IMR-90 (cell line): Measurements from ENCODE around the gene PIK3R5. TPM values are rescaled to one million over a fixed set of nuclear protein-coding genes. Genes with fewer than 3 reads are reported as not detected.

Source experiments
- ATAC-seq: fragments of 200-7000 bp; cut with Tn5 transposase; 2 replicates; pipeline ENCODE4 v1.9.1; 2020; ENCODE audit warnings: low read depth, mild to moderate bottlenecking, moderate library complexity
- BruUV-seq: library from RNA; stranded (reverse); fragments of 400-500 nt; replicated peaks from 2 replicates; lab custom pipeline; 2021; lab: Mats Ljungman, UMichigan
- CTCF ChIA-PET: fragments of 300-600 bp; formaldehyde crosslinking; extraction: SDS; loops from one replicate; lab custom pipeline; 2021; ENCODE audit warnings: antibody characterized with exemption; lab: Yijun Ruan, JAX
- POLR2A ChIA-PET: fragments of 300-600 bp; sonication (Branson Sonifier 250); formaldehyde crosslinking; loops from one replicate; lab custom pipeline; 2022; ENCODE audit warnings: antibody characterized with exemption; ENCODE audit not compliant: unreplicated experiment; lab: Charles Lee
- DNase-seq: peaks from one replicate; pipeline ENCODE4 v3.0.0; 2013
- H2AFZ ChIP-seq: replicated peaks from 2 replicates; pipeline ENCODE3; 2013; ENCODE audit warnings: low read length, mild to moderate bottlenecking; ENCODE audit not compliant: poor library complexity
- H2AK5ac ChIP-seq: 2 replicates; pipeline ENCODE4 v1.6.1; 2013; ENCODE audit warnings: low read depth, low read length, inconsistent platforms
- H2AK9ac ChIP-seq: replicated peaks from 2 replicates; pipeline ENCODE3; 2013; ENCODE audit warnings: mild to moderate bottlenecking, low read depth, low read length, moderate library complexity; ENCODE audit not compliant: poor library complexity
- H2BK120ac ChIP-seq: 2 replicates; pipeline ENCODE4 v1.6.1; 2013; ENCODE audit warnings: low read depth, low read length, inconsistent platforms
- H2BK15ac ChIP-seq: 3 replicates; pipeline ENCODE4 v1.6.1; 2013; ENCODE audit warnings: low read depth, low read length, inconsistent platforms
- H2BK20ac ChIP-seq: 2 replicates; pipeline ENCODE4 v1.6.1; 2013; ENCODE audit warnings: low read depth, mild to moderate bottlenecking, inconsistent platforms, low read length, moderate library complexity
- H2BK5ac ChIP-seq: 2 replicates; pipeline ENCODE4 v1.6.1; 2013; ENCODE audit warnings: mild to moderate bottlenecking, low read depth, low read length, inconsistent platforms; ENCODE audit not compliant: poor library complexity, severe bottlenecking
- H3K14ac ChIP-seq: replicated peaks from 2 replicates; pipeline ENCODE4 v1.6.1; 2013; ENCODE audit warnings: low read depth, low read length, inconsistent platforms
- H3K18ac ChIP-seq: 2 replicates; pipeline ENCODE4 v1.6.1; 2013; ENCODE audit warnings: low read depth, low read length, control low read depth
- H3K23ac ChIP-seq: 2 replicates; pipeline ENCODE4 v1.6.1; 2013; ENCODE audit warnings: low read depth, low read length, inconsistent platforms
- H3K27ac ChIP-seq: 2 replicates; pipeline ENCODE4 v1.5.1; 2013; ENCODE audit warnings: mild to moderate bottlenecking, control low read depth, low read length; ENCODE audit not compliant: insufficient read depth
- H3K27me3 ChIP-seq: 2 replicates; pipeline ENCODE4 v1.6.1; 2013; ENCODE audit warnings: low read length; ENCODE audit not compliant: control insufficient read depth, insufficient read depth
- H3K36me3 ChIP-seq: 2 replicates; pipeline ENCODE4 v1.6.1; 2013; ENCODE audit warnings: low read length, mixed read lengths; ENCODE audit not compliant: control insufficient read depth, insufficient read depth
- H3K4ac ChIP-seq: 2 replicates; pipeline ENCODE4 v1.6.1; 2013; ENCODE audit warnings: low read depth, low read length, inconsistent platforms
- H3K4me1 ChIP-seq: 2 replicates; pipeline ENCODE4 v1.6.1; 2013; ENCODE audit warnings: low read length, mixed read lengths; ENCODE audit not compliant: control insufficient read depth, insufficient read depth
- H3K4me2 ChIP-seq: 2 replicates; pipeline ENCODE4 v1.6.1; 2013; ENCODE audit warnings: low read depth, mild to moderate bottlenecking, control low read depth, low read length, moderate library complexity
- H3K4me3 ChIP-seq: 2 replicates; pipeline ENCODE4 v1.5.1; 2013; ENCODE audit warnings: low read depth, mild to moderate bottlenecking, control low read depth, low read length, moderate library complexity; ENCODE audit not compliant: insufficient read depth
- H3K56ac ChIP-seq: 2 replicates; pipeline ENCODE4 v1.6.1; 2013; ENCODE audit warnings: low read length, inconsistent platforms; ENCODE audit not compliant: insufficient read depth; ENCODE audit errors: extremely low read depth
- H3K79me1 ChIP-seq, 2 experiments: 2 replicates each; pipeline ENCODE4 v1.6.1; 2013; ENCODE audit warnings: low read length in 2 of 2, inconsistent platforms in 1 of 2, low read depth in 1 of 2
- H3K9ac ChIP-seq: 2 replicates; pipeline ENCODE4 v1.6.1; 2013; ENCODE audit warnings: low read depth, low read length, control low read depth
- H3K9me1 ChIP-seq: 2 replicates; pipeline ENCODE4 v1.6.1; 2013; ENCODE audit warnings: low read length, inconsistent platforms; ENCODE audit not compliant: insufficient read depth
- H3K9me3 ChIP-seq: 2 replicates; pipeline ENCODE4 v1.6.1; 2013; ENCODE audit warnings: low read length; ENCODE audit not compliant: control insufficient read depth, insufficient read depth
- H4K20me1 ChIP-seq: 2 replicates; pipeline ENCODE4 v1.6.1; 2013; ENCODE audit warnings: low read length, inconsistent platforms; ENCODE audit not compliant: insufficient read depth
- H4K5ac ChIP-seq: 2 replicates; pipeline ENCODE4 v1.6.1; 2013; ENCODE audit warnings: mild to moderate bottlenecking, low read depth, low read length, control low read depth
- H4K8ac ChIP-seq, 2 experiments: 2 replicates each; pipeline ENCODE4 v1.6.1; 2013; ENCODE audit warnings: low read depth in 2 of 2, low read length in 2 of 2, control low read depth in 1 of 2, inconsistent platforms in 1 of 2
- H4K91ac ChIP-seq: 2 replicates; pipeline ENCODE4 v1.6.1; 2013; ENCODE audit warnings: low read depth, low read length, inconsistent platforms; ENCODE audit not compliant: insufficient read depth
- BHLHE40 ChIP-seq: fragments of 150-350 bp; IDR thresholded peaks from 2 replicates; pipeline ENCODE4 v1.6.1; 2016; ENCODE audit warnings: mild to moderate bottlenecking, low read depth, low read length
- CEBPB ChIP-seq: IDR thresholded peaks from 2 replicates; pipeline ENCODE4 v1.6.1; 2012; ENCODE audit warnings: low read depth, low read length, improper control_type of control experiment
- CHD1 ChIP-seq: IDR thresholded peaks from 2 replicates; pipeline ENCODE4 v1.6.1; 2012; ENCODE audit warnings: low read depth, low read length, improper control_type of control experiment
- FOS ChIP-seq: fragments of 150-350 bp; IDR thresholded peaks from 2 replicates; pipeline ENCODE4 v1.6.1; 2016; ENCODE audit warnings: low read depth, low read length
- MAFK ChIP-seq: IDR thresholded peaks from 2 replicates; pipeline ENCODE4 v1.6.1; 2012; ENCODE audit warnings: low read depth, low read length, improper control_type of control experiment
- MAZ ChIP-seq: IDR thresholded peaks from 2 replicates; pipeline ENCODE4 v1.6.1; 2012; ENCODE audit warnings: low read depth, mild to moderate bottlenecking, low read length, improper control_type of control experiment, moderate library complexity, borderline replicate concordance
- MXI1 ChIP-seq: IDR thresholded peaks from 2 replicates; pipeline ENCODE4 v1.6.1; 2012; ENCODE audit warnings: low read depth, mild to moderate bottlenecking, low read length, moderate library complexity, borderline replicate concordance
- NFE2L2 ChIP-seq: fragments of 150-350 bp; IDR thresholded peaks from 2 replicates; pipeline ENCODE4 v1.6.1; 2016; ENCODE audit warnings: low read depth, mild to moderate bottlenecking, low read length
- RAD21 ChIP-seq: IDR thresholded peaks from 2 replicates; pipeline ENCODE4 v1.6.1; 2012; ENCODE audit warnings: low read length, improper control_type of control experiment
- RCOR1 ChIP-seq: IDR thresholded peaks from 2 replicates; pipeline ENCODE4 v1.6.1; 2012; ENCODE audit warnings: mild to moderate bottlenecking, low read length, improper control_type of control experiment; ENCODE audit not compliant: insufficient replicate concordance
- RFX5 ChIP-seq: IDR thresholded peaks from 2 replicates; pipeline ENCODE4 v1.8.0; 2012; ENCODE audit warnings: low read depth, mild to moderate bottlenecking, low read length, moderate library complexity
- SMC3 ChIP-seq: fragments of 150-350 bp; IDR thresholded peaks from 2 replicates; pipeline ENCODE4 v1.6.1; 2016; ENCODE audit warnings: low read depth, mild to moderate bottlenecking, antibody characterized with exemption, low read length, moderate library complexity
- WGBS, 2 experiments: methylation state at CpG; one replicate each; pipeline versions ENCODE4 v1.1.5 to v1.1.7; 2013; ENCODE audit warnings: missing lambda C conversion rate in 2 of 2; ENCODE audit not compliant: insufficient read length in 1 of 2; ENCODE audit errors: extremely low coverage in 2 of 2; 5-methylcytosine and 5-hydroxymethylcytosine counted together
- dilution Hi-C: fragments of 300-500 bp; cut with HindIII; formaldehyde crosslinking; loops from one replicate; pipeline ENCODE4 v1.14.3; 2018; ENCODE audit warnings: low sequenced_read_pairs; ENCODE audit not compliant: unreplicated experiment
- in situ Hi-C: fragments of 300-500 bp; cut with MboI; formaldehyde crosslinking; loops from 3 replicates; pipeline ENCODE4 v1.14.3; 2019; ENCODE audit warnings: low sequenced_read_pairs, inconsistent platforms, mixed read lengths
- intact Hi-C: fragments of 100-400 bp; cut with micrococcal nuclease; formaldehyde crosslinking; loops from 2 replicates; pipeline ENCODE4 v1.10.0; 2022
- polyA plus RNA-seq, 3 experiments: library from polyadenylated mRNA; depleted of rRNA; stranded (reverse); fragments of >200 nt; gene quantifications; 2 replicates each; pipeline ENCODE4 v1.2.3, GENCODE V29; 2012; ENCODE audit warnings: low replicate concordance in 1 of 3
- total RNA-seq: library from RNA; depleted of rRNA; stranded (reverse); fragments of >200 nt; gene quantifications from 2 replicates; pipeline ENCODE4 v1.2.3, GENCODE V29; 2012
- TF ChIP-seq, protein P1 (sequence below): conservative IDR thresholded peaks from 2 replicates; pipeline ENCODE4 v1.5.1; 2012; ENCODE audit warnings: mild to moderate bottlenecking, low read depth, low read length, improper control_type of control experiment
- TF ChIP-seq, protein P2 (sequence below): fragments of 150-350 bp; IDR thresholded peaks from 2 replicates; pipeline ENCODE4 v1.6.1; 2016; ENCODE audit warnings: low read depth, mild to moderate bottlenecking, low read length, moderate library complexity, borderline replicate concordance
- TF ChIP-seq, protein P3 (sequence below): fragments of 150-350 bp; IDR thresholded peaks from 2 replicates; pipeline ENCODE4 v1.6.1; 2017; ENCODE audit warnings: mild to moderate bottlenecking, antibody characterized with exemption, low read length, low read depth

The PIK3R5 gene
- total and polyA plus RNA-seq, 2 of the 4 experiments (the other 2 are of a cell fraction), result not detected

DNA sequence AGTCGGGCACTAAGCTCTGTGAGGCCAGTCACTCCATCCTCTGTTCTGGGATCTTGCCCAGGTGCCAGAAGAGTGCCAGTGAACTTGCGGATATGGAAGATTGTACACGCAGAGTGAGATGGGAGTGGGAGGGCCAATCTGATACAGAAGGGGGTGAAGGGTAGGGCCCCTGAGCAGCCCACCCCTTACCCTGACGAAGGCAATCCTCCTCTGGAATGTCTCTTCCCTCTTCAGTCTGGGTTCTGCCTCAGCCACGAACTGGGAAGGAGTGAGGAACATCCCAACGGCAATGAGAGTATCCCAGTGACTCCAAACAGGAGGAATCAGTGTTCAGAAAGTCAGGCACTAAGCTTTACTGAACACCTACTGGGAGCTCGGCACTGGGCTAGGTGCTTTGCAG, 86.1 kb downstream of the PIK3R5 start:
- Histone ChIP-seq H3K56ac (no peak overlapping the region), H2BK15ac (no peak overlapping the region), H2AK5ac (no peak overlapping the region), H3K4me3 (no peak overlapping the region), H3K79me1 (no peaks in the 10 kb centered on the region), H3K36me3 (no peaks in the 10 kb centered on the region), H4K8ac (no peak overlapping the region), H3K9me3 (no peaks in the 10 kb centered on the region), H3K9ac (no peak overlapping the region), H3K23ac (no peak overlapping the region), H2BK5ac (no peak overlapping the region), H3K4me1 (no peaks in the 10 kb centered on the region), H4K91ac (no peak overlapping the region), H2AK9ac (no peak overlapping the region), H3K4me2 (no peak overlapping the region), H3K9me1 (no peaks in the 10 kb centered on the region), H3K14ac (no peak overlapping the region), H3K27me3 (no peaks in the 10 kb centered on the region; the same call in 1 of the 2 replicates), H4K20me1 (no peaks in the 10 kb centered on the region), H2BK20ac (no peak overlapping the region), H4K5ac (no peak overlapping the region), H3K27ac (no peak overlapping the region), H3K4ac (no peak overlapping the region), H2AFZ (no peak overlapping the region), H2BK120ac (no peak overlapping the region), H3K18ac (no peak overlapping the region)
- no CpG with 5 or more reads among the region's 7 CpGs for WGBS, 2 experiments
- dilution Hi-C loops (no loop called here), intact Hi-C loops (no loop called here), in situ Hi-C loops (no loop called here)
- no TSS peak for BruUV-seq
- no peak for DNase-seq
- ChIA-PET POLR2A (no interaction called here), CTCF (interaction anchor here (1.5 kb wide), 1 partner anchor 11 kb away, joined by 3 read pairs; no protein-coding TSS in a partner anchor)
- ATAC-seq, result no peak
- TF ChIP-seq MAZ (no peak), NFE2L2 (no peak), SMC3 (no peak), RAD21 (no peak), RFX5 (no peak), CHD1 (no peak), BHLHE40 (no peak), CEBPB (no peak), RCOR1 (no peak), MXI1 (no peak), MAFK (no peak), FOS (no peak)
- TF ChIP-seq, protein P1, sequence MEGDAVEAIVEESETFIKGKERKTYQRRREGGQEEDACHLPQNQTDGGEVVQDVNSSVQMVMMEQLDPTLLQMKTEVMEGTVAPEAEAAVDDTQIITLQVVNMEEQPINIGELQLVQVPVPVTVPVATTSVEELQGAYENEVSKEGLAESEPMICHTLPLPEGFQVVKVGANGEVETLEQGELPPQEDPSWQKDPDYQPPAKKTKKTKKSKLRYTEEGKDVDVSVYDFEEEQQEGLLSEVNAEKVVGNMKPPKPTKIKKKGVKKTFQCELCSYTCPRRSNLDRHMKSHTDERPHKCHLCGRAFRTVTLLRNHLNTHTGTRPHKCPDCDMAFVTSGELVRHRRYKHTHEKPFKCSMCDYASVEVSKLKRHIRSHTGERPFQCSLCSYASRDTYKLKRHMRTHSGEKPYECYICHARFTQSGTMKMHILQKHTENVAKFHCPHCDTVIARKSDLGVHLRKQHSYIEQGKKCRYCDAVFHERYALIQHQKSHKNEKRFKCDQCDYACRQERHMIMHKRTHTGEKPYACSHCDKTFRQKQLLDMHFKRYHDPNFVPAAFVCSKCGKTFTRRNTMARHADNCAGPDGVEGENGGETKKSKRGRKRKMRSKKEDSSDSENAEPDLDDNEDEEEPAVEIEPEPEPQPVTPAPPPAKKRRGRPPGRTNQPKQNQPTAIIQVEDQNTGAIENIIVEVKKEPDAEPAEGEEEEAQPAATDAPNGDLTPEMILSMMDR, result no peak
- TF ChIP-seq, protein P2, sequence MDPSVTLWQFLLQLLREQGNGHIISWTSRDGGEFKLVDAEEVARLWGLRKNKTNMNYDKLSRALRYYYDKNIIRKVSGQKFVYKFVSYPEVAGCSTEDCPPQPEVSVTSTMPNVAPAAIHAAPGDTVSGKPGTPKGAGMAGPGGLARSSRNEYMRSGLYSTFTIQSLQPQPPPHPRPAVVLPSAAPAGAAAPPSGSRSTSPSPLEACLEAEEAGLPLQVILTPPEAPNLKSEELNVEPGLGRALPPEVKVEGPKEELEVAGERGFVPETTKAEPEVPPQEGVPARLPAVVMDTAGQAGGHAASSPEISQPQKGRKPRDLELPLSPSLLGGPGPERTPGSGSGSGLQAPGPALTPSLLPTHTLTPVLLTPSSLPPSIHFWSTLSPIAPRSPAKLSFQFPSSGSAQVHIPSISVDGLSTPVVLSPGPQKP, result no peak
- TF ChIP-seq, protein P3, sequence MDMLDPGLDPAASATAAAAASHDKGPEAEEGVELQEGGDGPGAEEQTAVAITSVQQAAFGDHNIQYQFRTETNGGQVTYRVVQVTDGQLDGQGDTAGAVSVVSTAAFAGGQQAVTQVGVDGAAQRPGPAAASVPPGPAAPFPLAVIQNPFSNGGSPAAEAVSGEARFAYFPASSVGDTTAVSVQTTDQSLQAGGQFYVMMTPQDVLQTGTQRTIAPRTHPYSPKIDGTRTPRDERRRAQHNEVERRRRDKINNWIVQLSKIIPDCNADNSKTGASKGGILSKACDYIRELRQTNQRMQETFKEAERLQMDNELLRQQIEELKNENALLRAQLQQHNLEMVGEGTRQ, result no peak
